ENCODE measurements around the gene PTPRN2. TPM values are rescaled to one million over a fixed set of nuclear protein-coding genes. Genes with fewer than 3 reads are reported as not detected.

The PTPRN2 gene
- total RNA-seq, 8 experiments from 2014 or later = 0.10 to 19.7 (median 10.8) TPM; not detected in 1

GRCh38 chr7:157873664-157874063 is 714.0 kb downstream of the PTPRN2 start:
- Histone ChIP-seq H3K4me3 (no peak overlapping the region), H3K27ac (no peak overlapping the region), H3K4me1 (replicated peaks in 1 of 2) (peaks cover 0 to 11% of the 10 kb centered on the region in 2 donors)
- no peak for ATAC-seq (replicated peaks in 6 of 8)
- in situ Hi-C loops (cut with MboI; ENCODE audit: low pct_unique_long_range_greater_than_20kb in 2 of 9, low sequenced_read_pairs in 9 of 9, unreplicated experiment in 9 of 9) = no loop called here
- WGBS, 10 experiments = 3 to 60% (median 7%) methylated on average over 1 to 6 of the region's 17 CpGs; no CpG with 5 or more reads in 7 of the 10 experiments

- 0 to 75% (median 69%) methylated on average over 1 to 5 of the region's 30 CpGs; no CpG with 5 or more reads in 6 of the 10 experiments for WGBS, 10 experiments
- no peak for ATAC-seq (replicated peaks in 6 of 8)
- H3K27ac ChIP-seq = no peak overlapping the region
- no peak overlapping the region for H3K4me3 ChIP-seq
- H3K4me1 ChIP-seq (replicated peaks in 1 of 2) = peaks cover 0 to 11% of the 10 kb centered on the region in 2 donors
- in situ Hi-C loops (cut with MboI; ENCODE audit: low pct_unique_long_range_greater_than_20kb in 2 of 9, low sequenced_read_pairs in 9 of 9, unreplicated experiment in 9 of 9) = no loop called here
These were observed 714.4 kb downstream of the PTPRN2 start for GRCh38 chr7:157873181-157873580.

GRCh38 chr7:157872447-157872846 is 715.2 kb downstream of the PTPRN2 start:
- 60 to 92% (median 80%) methylated on average over 1 to 6 of the region's 12 CpGs; no CpG with 5 or more reads in 7 of the 10 experiments for WGBS, 10 experiments
- in situ Hi-C loops (cut with MboI; ENCODE audit: low pct_unique_long_range_greater_than_20kb in 2 of 9, low sequenced_read_pairs in 9 of 9, unreplicated experiment in 9 of 9) = no loop called here
- H3K27ac ChIP-seq = no peak overlapping the region
- H3K4me3 ChIP-seq = no peak overlapping the region
- peaks cover 0 to 11% of the 10 kb centered on the region in 2 donors for H3K4me1 ChIP-seq (replicated peaks in 1 of 2)
- ATAC-seq (replicated peaks in 6 of 8) = no peak

- WGBS, 10 experiments = no CpG with 5 or more reads among the region's 4 CpGs
- in situ Hi-C loops (cut with MboI; ENCODE audit: low pct_unique_long_range_greater_than_20kb in 2 of 9, low sequenced_read_pairs in 9 of 9, unreplicated experiment in 9 of 9) = no loop called here
These were observed 715.9 kb downstream of the PTPRN2 start for GRCh38 chr7:157871681-157872080.

GRCh38 chr7:157870644-157871290 is 716.9 kb downstream of the PTPRN2 start:
- H3K27ac ChIP-seq = no peak overlapping the region
- no peak for ATAC-seq (replicated peaks in 6 of 8)
- H3K4me3 ChIP-seq = no peak overlapping the region
- 0 to 100% (median 41%) methylated on average over 2 to 7 of the region's 11 CpGs; no CpG with 5 or more reads in 4 of the 10 experiments for WGBS, 10 experiments
- in situ Hi-C loops (cut with MboI; ENCODE audit: low pct_unique_long_range_greater_than_20kb in 2 of 9, low sequenced_read_pairs in 9 of 9, unreplicated experiment in 9 of 9) = no loop called here
- peaks cover 0 to 18% of the 10 kb centered on the region in 2 donors for H3K4me1 ChIP-seq (replicated peaks in 1 of 2)

More at GRCh38 chr7:157871681-157872080, 715.9 kb downstream of the PTPRN2 start:
- no peak overlapping the region for H3K4me3 ChIP-seq
- no peak overlapping the region for H3K27ac ChIP-seq
- no peak for ATAC-seq (replicated peaks in 6 of 8)
- H3K4me1 ChIP-seq (replicated peaks in 1 of 2) = peaks cover 0 to 11% of the 10 kb centered on the region in 2 donors

- WGBS, 10 experiments = 20 to 91% (median 60%) methylated on average over 1 to 4 of the region's 4 CpGs; no CpG with 5 or more reads in 3 of the 10 experiments
- H3K27ac ChIP-seq = no peak overlapping the region
- peaks cover 0 to 18% of the 10 kb centered on the region in 2 donors for H3K4me1 ChIP-seq (replicated peaks in 1 of 2)
- H3K4me3 ChIP-seq = no peak overlapping the region
- in situ Hi-C loops (cut with MboI; ENCODE audit: low pct_unique_long_range_greater_than_20kb in 2 of 9, low sequenced_read_pairs in 9 of 9, unreplicated experiment in 9 of 9) = no loop called here
- no peak for ATAC-seq (replicated peaks in 6 of 8)
These were observed 717.8 kb downstream of the PTPRN2 start for GRCh38 chr7:157869793-157870192.

- in situ Hi-C loops (cut with MboI; ENCODE audit: low pct_unique_long_range_greater_than_20kb in 2 of 9, low sequenced_read_pairs in 9 of 9, unreplicated experiment in 9 of 9) = no loop called here
- Histone ChIP-seq H3K4me3 (no peak overlapping the region), H3K4me1 (replicated peaks in 1 of 2) (peaks cover 0 to 18% of the 10 kb centered on the region in 2 donors), H3K27ac (no peak overlapping the region)
- WGBS, 10 experiments = 0 to 97% (median 68%) methylated on average over 1 to 11 of the region's 15 CpGs; no CpG with 5 or more reads in 4 of the 10 experiments
- ATAC-seq (replicated peaks in 6 of 8) = no peak
These were observed 719.8 kb downstream of the PTPRN2 start for GRCh38 chr7:157867685-157868305.

GRCh38 chr7:157866336-157866924 is 721.2 kb downstream of the PTPRN2 start:
- H3K27ac ChIP-seq = no peak overlapping the region
- ATAC-seq (replicated peaks in 6 of 8) = peak in 3 of 8 experiments; percentile 24 to 71 (median 51)
- peaks cover 0 to 25% of the 10 kb centered on the region in 2 donors for H3K4me1 ChIP-seq (replicated peaks in 1 of 2)
- in situ Hi-C loops (cut with MboI; ENCODE audit: low pct_unique_long_range_greater_than_20kb in 2 of 9, low sequenced_read_pairs in 9 of 9, unreplicated experiment in 9 of 9) = no loop called here
- 20 to 100% (median 50%) methylated on average over 1 of the region's 29 CpGs; no CpG with 5 or more reads in 7 of the 10 experiments for WGBS, 10 experiments
- H3K4me3 ChIP-seq = no peak overlapping the region

GRCh38 chr7:157865351-157866165 is 722.1 kb downstream of the PTPRN2 start:
- H3K4me1 ChIP-seq (replicated peaks in 1 of 2) = peaks cover 0 to 29% of the 10 kb centered on the region in 2 donors
- ATAC-seq (replicated peaks in 6 of 8) = peak in 4 of 8 experiments; percentile 36 to 76 (median 47)
- WGBS, 10 experiments = 32 to 100% (median 67%) methylated on average over 1 to 16 of the region's 27 CpGs; no CpG with 5 or more reads in 1 of the 10 experiments
- no peak overlapping the region for H3K4me3 ChIP-seq
- in situ Hi-C loops (cut with MboI; ENCODE audit: low pct_unique_long_range_greater_than_20kb in 2 of 9, low sequenced_read_pairs in 9 of 9, unreplicated experiment in 9 of 9) = no loop called here
- H3K27ac ChIP-seq = peak overlapping the region in 1 of 2 donors; percentile 40

GRCh38 chr7:157864911-157865310 is 722.7 kb downstream of the PTPRN2 start:
- in situ Hi-C loops (cut with MboI; ENCODE audit: low pct_unique_long_range_greater_than_20kb in 2 of 9, low sequenced_read_pairs in 9 of 9, unreplicated experiment in 9 of 9) = no loop called here
- H3K27ac ChIP-seq = no peak overlapping the region
- no peak for ATAC-seq (replicated peaks in 6 of 8)
- WGBS, 10 experiments = 40 to 53% (median 40%) methylated on average over 1 to 5 of the region's 12 CpGs; no CpG with 5 or more reads in 7 of the 10 experiments
- no peak overlapping the region for H3K4me3 ChIP-seq
- peaks cover 0 to 35% of the 10 kb centered on the region in 2 donors for H3K4me1 ChIP-seq (replicated peaks in 1 of 2)

GRCh38 chr7:157863906-157864810 is 723.5 kb downstream of the PTPRN2 start:
- no peak for ATAC-seq (replicated peaks in 6 of 8)
- H3K27ac ChIP-seq = no peak overlapping the region
- no peak overlapping the region for H3K4me3 ChIP-seq
- in situ Hi-C loops (cut with MboI; ENCODE audit: low pct_unique_long_range_greater_than_20kb in 2 of 9, low sequenced_read_pairs in 9 of 9, unreplicated experiment in 9 of 9) = no loop called here
- WGBS, 10 experiments = 40 to 83% (median 64%) methylated on average over 2 to 15 of the region's 31 CpGs; no CpG with 5 or more reads in 4 of the 10 experiments
- H3K4me1 ChIP-seq (replicated peaks in 1 of 2) = peaks cover 0 to 35% of the 10 kb centered on the region in 2 donors

GRCh38 chr7:157863176-157863575 is 724.4 kb downstream of the PTPRN2 start:
- 0 to 82% (median 46%) methylated on average over 1 to 2 of the region's 12 CpGs; no CpG with 5 or more reads in 6 of the 10 experiments for WGBS, 10 experiments
- H3K27ac ChIP-seq = no peak overlapping the region
- in situ Hi-C loops (cut with MboI; ENCODE audit: low pct_unique_long_range_greater_than_20kb in 2 of 9, low sequenced_read_pairs in 9 of 9, unreplicated experiment in 9 of 9) = no loop called here
- peaks cover 0 to 35% of the 10 kb centered on the region in 2 donors for H3K4me1 ChIP-seq (replicated peaks in 1 of 2)
- H3K4me3 ChIP-seq = no peak overlapping the region
- no peak for ATAC-seq (replicated peaks in 6 of 8)
